LNCAP (cell line): ENCODE measurements around the gene ARHGEF10L.

Experiments used
- CTCF ChIP-seq: fragments of 450-650 bp; IDR thresholded peaks from 2 replicates; pipeline ENCODE4 v1.5.1; 2017; ENCODE audit warnings: mild to moderate bottlenecking

ARHGEF10L gene

GRCh38 chr1:17610085-17610484 is 70.6 kb downstream of the ARHGEF10L start:
- TF ChIP-seq CTCF: no peak

- no peak for TF ChIP-seq CTCF
Measured at GRCh38 chr1:17610713-17611112, 71.2 kb downstream of the ARHGEF10L start.

- no peak for TF ChIP-seq CTCF
Measured at GRCh38 chr1:17611991-17612390, 72.5 kb downstream of the ARHGEF10L start.

- TF ChIP-seq CTCF: no peak
Measured at GRCh38 chr1:17612831-17613230, 73.3 kb downstream of the ARHGEF10L start.

- TF ChIP-seq CTCF: no peak
Measured at GRCh38 chr1:17614586-17614985, 75.1 kb downstream of the ARHGEF10L start.

- TF ChIP-seq CTCF: no peak
Measured at GRCh38 chr1:17615157-17615556, 75.7 kb downstream of the ARHGEF10L start.

- TF ChIP-seq CTCF: no peak
Measured at GRCh38 chr1:17615959-17616358, 76.5 kb downstream of the ARHGEF10L start.

GRCh38 chr1:17616731-17617279 is 77.3 kb downstream of the ARHGEF10L start:
- no peak for TF ChIP-seq CTCF
